ENCODE results near the gene GDPD5.

DNA sequence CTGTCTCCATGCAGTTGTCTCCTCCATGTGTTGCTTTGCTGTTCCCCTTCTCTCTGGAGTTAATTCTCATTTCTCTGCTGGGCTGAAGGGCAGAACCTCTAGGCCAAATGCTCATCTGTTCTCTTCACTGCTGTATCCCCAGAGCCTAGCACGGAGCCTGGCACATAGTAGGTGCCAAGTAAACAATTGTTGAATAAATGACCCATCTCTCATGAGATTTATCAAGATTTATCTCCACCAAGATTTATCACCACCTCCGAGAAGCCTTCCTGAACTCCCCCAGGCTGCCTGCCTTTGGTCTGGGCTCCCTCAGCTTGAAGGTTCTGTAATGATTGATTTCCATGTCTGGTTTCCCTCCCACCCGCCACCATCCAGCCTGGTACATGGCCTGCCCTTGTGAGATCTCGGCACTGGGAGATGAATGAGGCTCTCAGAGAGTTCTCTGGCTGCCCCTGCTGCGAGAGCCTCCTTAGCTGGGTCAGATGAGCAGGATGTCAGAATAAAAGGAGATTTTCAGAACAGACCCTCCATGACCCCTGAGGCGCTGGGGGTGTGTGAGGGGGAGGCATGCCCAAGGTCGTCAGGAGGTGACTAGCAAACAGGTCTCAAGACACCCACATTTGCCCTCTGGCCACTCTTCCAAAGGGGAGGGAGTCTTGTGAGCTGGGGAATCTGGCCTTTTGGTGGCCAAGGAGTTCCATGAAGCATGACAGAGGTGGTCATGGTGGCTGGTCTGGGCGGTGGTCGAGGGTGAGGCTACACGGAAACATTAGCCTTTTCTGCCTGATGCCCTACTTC, 2.4 kb upstream of the GDPD5 start:
- TF ChIP-seq, protein P1, sequence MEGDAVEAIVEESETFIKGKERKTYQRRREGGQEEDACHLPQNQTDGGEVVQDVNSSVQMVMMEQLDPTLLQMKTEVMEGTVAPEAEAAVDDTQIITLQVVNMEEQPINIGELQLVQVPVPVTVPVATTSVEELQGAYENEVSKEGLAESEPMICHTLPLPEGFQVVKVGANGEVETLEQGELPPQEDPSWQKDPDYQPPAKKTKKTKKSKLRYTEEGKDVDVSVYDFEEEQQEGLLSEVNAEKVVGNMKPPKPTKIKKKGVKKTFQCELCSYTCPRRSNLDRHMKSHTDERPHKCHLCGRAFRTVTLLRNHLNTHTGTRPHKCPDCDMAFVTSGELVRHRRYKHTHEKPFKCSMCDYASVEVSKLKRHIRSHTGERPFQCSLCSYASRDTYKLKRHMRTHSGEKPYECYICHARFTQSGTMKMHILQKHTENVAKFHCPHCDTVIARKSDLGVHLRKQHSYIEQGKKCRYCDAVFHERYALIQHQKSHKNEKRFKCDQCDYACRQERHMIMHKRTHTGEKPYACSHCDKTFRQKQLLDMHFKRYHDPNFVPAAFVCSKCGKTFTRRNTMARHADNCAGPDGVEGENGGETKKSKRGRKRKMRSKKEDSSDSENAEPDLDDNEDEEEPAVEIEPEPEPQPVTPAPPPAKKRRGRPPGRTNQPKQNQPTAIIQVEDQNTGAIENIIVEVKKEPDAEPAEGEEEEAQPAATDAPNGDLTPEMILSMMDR (IDR thresholded peaks at IDR 0.05): no peak
- TF ChIP-seq POLR2A (IDR thresholded peaks at IDR 0.05): no peak

Measured in ovary (tissue), 3 donors.